ENCODE data around the gene ALPL. TPM values are rescaled to one million over a fixed set of nuclear protein-coding genes. Genes with fewer than 3 reads are reported as not detected.

ALPL gene
- total RNA-seq, 1 donor from 2014 or later = 10.2 TPM

GRCh38 chr1:21604208-21604957, 95.2 kb downstream of the ALPL start:
- DNase-seq = no peak
- Histone ChIP-seq H3K27me3 (ENCODE audit: low read depth) (peaks cover 26% of the 10 kb centered on the region), H3K4me1 (no peaks in the 10 kb centered on the region), H3K36me3 (no peaks in the 10 kb centered on the region), H3K4me3 (no peak overlapping the region), H3K9me3 (replicated peaks) (no peaks in the 10 kb centered on the region), H3K27ac (replicated peaks) (no peak overlapping the region)
- intact Hi-C loops (cut with micrococcal nuclease) = no loop called here
- no peak for TF ChIP-seq CTCF (IDR thresholded peaks at IDR 0.05; ENCODE audit: borderline replicate concordance)

DNA sequence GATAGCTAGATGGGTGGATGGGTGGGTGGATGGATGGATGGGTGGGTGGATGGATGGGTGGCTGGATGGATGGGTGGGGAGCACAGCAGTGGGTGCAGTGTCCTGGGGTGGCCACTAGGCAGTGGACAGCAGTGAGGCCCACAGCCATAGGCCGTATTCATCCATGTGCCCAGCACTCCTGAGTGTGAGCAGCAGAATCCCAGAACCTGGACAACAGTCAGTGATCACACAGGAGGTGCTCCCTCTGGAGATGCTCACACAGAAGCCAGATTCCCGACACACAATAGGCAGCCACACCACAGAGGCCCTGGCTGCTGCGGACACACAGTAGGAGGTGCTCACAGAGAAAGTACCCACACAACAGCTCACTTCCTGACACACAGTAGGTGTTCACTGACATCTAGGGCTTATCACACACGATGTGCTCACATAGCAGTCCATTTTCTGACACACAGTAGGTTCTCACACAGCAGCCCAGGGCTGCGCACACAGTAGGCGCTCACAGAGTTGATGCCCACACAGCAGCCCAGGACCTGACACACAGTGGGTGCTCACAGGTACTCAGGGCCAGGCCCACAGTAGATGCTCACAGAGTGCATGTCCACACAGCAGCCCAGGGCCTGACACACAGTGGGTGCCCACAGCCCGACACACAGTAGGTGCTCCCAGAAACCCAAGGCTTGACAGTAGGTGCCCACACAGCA, 95.9 kb downstream of the ALPL start:
- no peaks in the 10 kb centered on the region for H3K4me1 ChIP-seq
- no peak for DNase-seq
- TF ChIP-seq CTCF (IDR thresholded peaks at IDR 0.05; ENCODE audit: borderline replicate concordance) = no peak
- peaks cover 24% of the 10 kb centered on the region for H3K27me3 ChIP-seq (ENCODE audit: low read depth)
- H3K9me3 ChIP-seq (replicated peaks) = no peaks in the 10 kb centered on the region
- no peaks in the 10 kb centered on the region for H3K36me3 ChIP-seq
- H3K27ac ChIP-seq (replicated peaks) = no peak overlapping the region
- H3K4me3 ChIP-seq = no peak overlapping the region
- intact Hi-C loops (cut with micrococcal nuclease) = no loop called here

- Histone ChIP-seq H3K4me3 (no peak overlapping the region), H3K4me1 (no peaks in the 10 kb centered on the region), H3K27ac (replicated peaks) (no peak overlapping the region), H3K27me3 (ENCODE audit: low read depth) (peaks cover 22% of the 10 kb centered on the region), H3K36me3 (no peaks in the 10 kb centered on the region), H3K9me3 (replicated peaks) (no peaks in the 10 kb centered on the region)
- no peak for DNase-seq
- TF ChIP-seq CTCF (IDR thresholded peaks at IDR 0.05; ENCODE audit: borderline replicate concordance) = no peak
- intact Hi-C loops (cut with micrococcal nuclease) = no loop called here
Observed at GRCh38 chr1:21605964-21606705, 96.9 kb downstream of the ALPL start.

DNA sequence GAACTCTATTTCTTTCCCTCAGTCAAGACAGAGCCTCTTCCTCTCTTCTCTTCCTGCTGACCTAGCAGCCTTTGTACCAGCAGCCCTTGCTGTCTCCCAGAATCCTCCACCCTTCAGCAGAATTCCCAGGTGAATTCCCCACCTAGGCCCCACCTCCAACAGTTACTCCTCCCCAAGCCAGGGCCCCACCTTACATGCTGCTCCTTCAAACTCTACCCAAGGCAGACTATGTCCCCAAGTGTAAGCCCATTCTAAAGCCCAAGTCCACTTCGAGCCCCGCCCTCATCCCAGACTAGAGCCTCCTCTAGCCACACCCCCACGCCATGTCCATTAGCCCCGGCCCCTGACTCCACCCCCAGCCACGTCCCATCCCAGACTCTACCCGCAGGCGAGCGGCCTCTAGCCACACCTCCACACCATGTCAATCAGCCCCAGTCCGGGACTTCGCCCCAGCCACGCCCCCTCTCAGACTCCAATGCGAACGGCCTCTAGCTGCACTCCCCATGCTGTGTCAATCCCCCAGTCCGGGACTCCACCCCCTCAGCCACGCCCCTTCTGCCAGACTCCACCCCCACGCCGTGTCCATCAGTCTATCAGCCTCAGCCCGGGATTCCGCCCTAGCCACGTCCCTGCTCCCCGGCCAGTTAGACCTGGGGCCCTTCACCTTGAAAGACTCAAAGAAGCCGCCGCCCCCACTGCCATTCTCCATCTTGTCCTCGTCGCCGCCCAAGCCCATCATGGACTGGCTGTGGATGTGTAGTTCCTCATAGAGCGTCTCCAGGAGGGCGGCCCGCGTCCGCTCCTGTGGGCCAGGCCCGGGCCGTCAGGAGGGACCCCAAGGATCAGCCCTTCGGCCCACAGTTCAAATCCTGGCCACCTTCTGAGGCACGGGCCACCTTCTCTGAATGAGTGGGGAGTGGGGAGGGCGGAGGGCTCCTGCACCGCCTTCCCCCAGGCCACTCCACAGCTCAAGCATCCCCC, 98.6 kb downstream of the ALPL start:
- no peak overlapping the region for H3K27ac ChIP-seq (replicated peaks)
- no peak overlapping the region for H3K4me3 ChIP-seq
- H3K36me3 ChIP-seq = no peaks in the 10 kb centered on the region
- H3K27me3 ChIP-seq (ENCODE audit: low read depth) = peaks cover 4% of the 10 kb centered on the region
- H3K9me3 ChIP-seq (replicated peaks) = no peaks in the 10 kb centered on the region
- DNase-seq = peak; percentile 61
- no peaks in the 10 kb centered on the region for H3K4me1 ChIP-seq
- no peak for TF ChIP-seq CTCF (IDR thresholded peaks at IDR 0.05; ENCODE audit: borderline replicate concordance)
- intact Hi-C loops (cut with micrococcal nuclease) = no loop called here

- Histone ChIP-seq H3K4me3 (no peak overlapping the region), H3K27me3 (ENCODE audit: low read depth) (no peaks in the 10 kb centered on the region), H3K27ac (replicated peaks) (no peak overlapping the region), H3K9me3 (replicated peaks) (no peaks in the 10 kb centered on the region), H3K4me1 (no peaks in the 10 kb centered on the region), H3K36me3 (no peaks in the 10 kb centered on the region)
- no peak for DNase-seq
- intact Hi-C loops (cut with micrococcal nuclease) = no loop called here
- no peak for TF ChIP-seq CTCF (IDR thresholded peaks at IDR 0.05; ENCODE audit: borderline replicate concordance)
Observed at GRCh38 chr1:21608798-21609197, 99.6 kb downstream of the ALPL start.

All from left ventricle myocardium inferior (tissue), 1 donor.